Endothelial cell (in vitro differentiated cells): ENCODE data around the gene MLKL. TPM values are rescaled to one million over a fixed set of nuclear protein-coding genes. Genes with fewer than 3 reads are reported as not detected.
A peak's percentile ranks its signal among the peaks of the same experiment; 100 is the strongest.

Source experiments
- DNase-seq: peaks from one replicate; pipeline ENCODE4 v3.0.0; 2021; ENCODE audit warnings: low spot score
- H3K27ac Mint-ChIP-seq: one replicate; pipeline ENCODE4 v1.8.0; 2021; ENCODE audit warnings: mixed read lengths, inconsistent platforms; ENCODE audit not compliant: unreplicated experiment
- H3K27me3 Mint-ChIP-seq: one replicate; pipeline ENCODE4 v1.8.0; 2021; ENCODE audit warnings: mild to moderate bottlenecking, moderate library complexity, mixed read lengths, inconsistent platforms; ENCODE audit not compliant: unreplicated experiment
- H3K36me3 Mint-ChIP-seq: one replicate; pipeline ENCODE4 v1.8.0; 2021; ENCODE audit warnings: mild to moderate bottlenecking, low read depth, mixed read lengths, inconsistent platforms; ENCODE audit not compliant: unreplicated experiment
- H3K4me1 Mint-ChIP-seq: one replicate; pipeline ENCODE4 v1.8.0; 2021; ENCODE audit warnings: mild to moderate bottlenecking, mixed read lengths, inconsistent platforms; ENCODE audit not compliant: unreplicated experiment
- H3K4me3 Mint-ChIP-seq: one replicate; pipeline ENCODE4 v1.8.0; 2021; ENCODE audit warnings: mild to moderate bottlenecking, mixed read lengths, inconsistent platforms; ENCODE audit not compliant: unreplicated experiment
- H3K9me3 Mint-ChIP-seq: one replicate; pipeline ENCODE4 v1.8.0; 2021; ENCODE audit warnings: mixed read lengths, inconsistent platforms; ENCODE audit not compliant: unreplicated experiment
- total RNA-seq: library from RNA; stranded (reverse); fragmentation: NEBNext Ultra II Directional; extraction: Animal tissue kit (Norgen Biotek cat#: 25700); gene quantifications from one replicate; pipeline ENCODE4 v1.2.1, GENCODE V29; 2021; ENCODE audit not compliant: unreplicated experiment
- TF ChIP-seq, protein P1 (sequence below): fragments of 200-600 bp; sonication (generic); IDR thresholded peaks from one replicate; pipeline ENCODE4 v1.5.0; 2021; ENCODE audit warnings: antibody characterized with exemption; ENCODE audit not compliant: unreplicated experiment

The MLKL gene
- total RNA-seq, 1 donor from 2014 or later, result 12.3 TPM

DNA sequence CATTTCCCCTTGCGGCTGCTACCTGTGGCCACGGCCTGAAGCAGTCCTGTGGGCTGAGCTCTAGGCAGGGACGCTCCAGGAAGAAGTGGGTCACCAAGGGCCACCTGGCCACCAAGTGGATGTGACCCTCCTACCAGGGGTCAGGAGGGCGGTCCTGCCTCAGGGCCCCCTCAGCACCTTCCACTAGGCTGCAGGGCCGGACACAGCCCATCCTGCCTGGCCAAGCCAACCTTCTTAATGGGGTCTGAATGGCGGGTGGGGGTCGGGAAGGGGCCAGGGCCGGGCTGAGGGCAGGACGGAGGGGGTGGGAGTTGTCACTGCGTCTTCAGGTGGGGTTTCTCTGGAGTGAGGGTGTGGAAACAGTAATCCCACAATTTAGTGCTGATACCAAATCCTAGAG, 13.2 kb upstream of the MLKL start:
- no peaks in the 10 kb centered on the region for H3K9me3 Mint-ChIP-seq
- TF ChIP-seq, protein P1, sequence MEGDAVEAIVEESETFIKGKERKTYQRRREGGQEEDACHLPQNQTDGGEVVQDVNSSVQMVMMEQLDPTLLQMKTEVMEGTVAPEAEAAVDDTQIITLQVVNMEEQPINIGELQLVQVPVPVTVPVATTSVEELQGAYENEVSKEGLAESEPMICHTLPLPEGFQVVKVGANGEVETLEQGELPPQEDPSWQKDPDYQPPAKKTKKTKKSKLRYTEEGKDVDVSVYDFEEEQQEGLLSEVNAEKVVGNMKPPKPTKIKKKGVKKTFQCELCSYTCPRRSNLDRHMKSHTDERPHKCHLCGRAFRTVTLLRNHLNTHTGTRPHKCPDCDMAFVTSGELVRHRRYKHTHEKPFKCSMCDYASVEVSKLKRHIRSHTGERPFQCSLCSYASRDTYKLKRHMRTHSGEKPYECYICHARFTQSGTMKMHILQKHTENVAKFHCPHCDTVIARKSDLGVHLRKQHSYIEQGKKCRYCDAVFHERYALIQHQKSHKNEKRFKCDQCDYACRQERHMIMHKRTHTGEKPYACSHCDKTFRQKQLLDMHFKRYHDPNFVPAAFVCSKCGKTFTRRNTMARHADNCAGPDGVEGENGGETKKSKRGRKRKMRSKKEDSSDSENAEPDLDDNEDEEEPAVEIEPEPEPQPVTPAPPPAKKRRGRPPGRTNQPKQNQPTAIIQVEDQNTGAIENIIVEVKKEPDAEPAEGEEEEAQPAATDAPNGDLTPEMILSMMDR, result no peak
- no peaks in the 10 kb centered on the region for H3K4me1 Mint-ChIP-seq
- H3K36me3 Mint-ChIP-seq, result no peaks in the 10 kb centered on the region
- H3K4me3 Mint-ChIP-seq, result no peak overlapping the region
- H3K27ac Mint-ChIP-seq, result no peak overlapping the region
- DNase-seq, result no peak
- peaks cover 3% of the 10 kb centered on the region for H3K27me3 Mint-ChIP-seq

DNA sequence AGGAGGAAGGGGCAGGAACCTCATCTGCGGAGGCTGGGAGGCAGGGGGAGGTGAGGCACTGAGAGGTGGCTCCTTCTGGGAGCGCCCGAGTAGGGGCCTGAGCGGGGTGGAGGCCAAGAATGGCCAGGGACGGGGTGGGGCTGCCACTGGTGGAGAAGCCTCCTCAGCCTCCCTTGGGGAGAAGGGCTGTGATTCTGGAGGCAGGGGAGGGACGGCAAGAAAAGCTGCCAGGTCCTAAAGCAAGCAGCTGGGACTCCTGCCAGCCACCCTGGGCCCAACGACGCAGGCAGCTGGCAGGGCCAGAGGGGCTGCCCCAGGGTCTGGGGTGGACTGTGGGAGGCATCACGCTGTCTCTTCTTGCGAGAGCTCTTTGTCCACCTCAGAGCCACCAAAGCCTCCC, 12.7 kb upstream of the MLKL start:
- H3K4me3 Mint-ChIP-seq, result no peak overlapping the region
- no peak overlapping the region for H3K27ac Mint-ChIP-seq
- no peaks in the 10 kb centered on the region for H3K9me3 Mint-ChIP-seq
- DNase-seq, result no peak
- TF ChIP-seq, protein P1, result no peak
- no peaks in the 10 kb centered on the region for H3K36me3 Mint-ChIP-seq
- H3K27me3 Mint-ChIP-seq, result peaks cover 3% of the 10 kb centered on the region
- no peaks in the 10 kb centered on the region for H3K4me1 Mint-ChIP-seq

DNA sequence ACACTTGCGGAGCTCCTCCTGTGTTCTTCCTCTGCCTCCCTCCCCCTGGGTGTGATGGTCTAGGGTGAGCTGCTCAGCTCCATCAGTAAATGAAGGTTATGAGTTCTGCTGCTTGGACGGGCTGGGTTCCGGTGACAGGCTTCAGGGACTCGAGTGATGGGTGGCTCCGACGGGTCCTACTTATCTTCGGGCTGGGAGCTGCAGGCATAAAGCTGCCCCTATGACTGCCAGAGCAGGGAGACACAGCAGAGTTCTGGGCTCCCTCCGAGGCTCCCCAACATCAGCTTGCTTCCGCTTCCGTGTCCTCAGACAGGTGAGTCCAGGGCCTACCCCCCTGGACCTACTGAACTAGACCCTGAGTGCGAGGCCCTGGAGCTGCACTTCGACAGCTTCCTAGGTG, 11.3 kb upstream of the MLKL start:
- Mint-ChIP-seq H3K27ac (no peak overlapping the region), H3K4me1 (no peaks in the 10 kb centered on the region), H3K4me3 (no peak overlapping the region), H3K9me3 (no peaks in the 10 kb centered on the region), H3K36me3 (no peaks in the 10 kb centered on the region), H3K27me3 (peaks cover 3% of the 10 kb centered on the region)
- no peak for DNase-seq
- TF ChIP-seq, protein P1, result no peak

DNA sequence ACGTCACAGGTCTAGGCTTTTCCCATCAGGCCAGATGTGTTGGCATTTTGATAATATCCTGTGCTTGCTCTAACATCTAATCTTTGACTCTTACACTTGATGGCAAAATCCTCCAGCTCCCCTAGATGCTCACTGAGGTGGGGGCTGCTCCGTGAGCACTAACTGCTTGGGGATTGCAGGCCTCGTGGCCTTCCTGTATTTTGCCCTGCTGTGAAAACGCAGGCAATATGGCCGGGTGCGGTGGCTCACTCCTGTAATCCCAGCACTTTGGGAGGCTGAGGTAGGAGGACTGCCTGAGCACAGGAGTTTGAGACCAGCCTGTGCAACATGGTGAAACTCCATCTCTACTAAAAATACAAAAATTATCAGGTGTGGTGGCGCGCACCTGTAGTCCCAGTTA, 9.7 kb upstream of the MLKL start:
- no peak overlapping the region for H3K4me3 Mint-ChIP-seq
- no peak overlapping the region for H3K27ac Mint-ChIP-seq
- no peaks in the 10 kb centered on the region for H3K36me3 Mint-ChIP-seq
- no peaks in the 10 kb centered on the region for H3K4me1 Mint-ChIP-seq
- TF ChIP-seq, protein P1, result no peak
- H3K9me3 Mint-ChIP-seq, result no peaks in the 10 kb centered on the region
- H3K27me3 Mint-ChIP-seq, result peaks cover 3% of the 10 kb centered on the region
- no peak for DNase-seq

DNA sequence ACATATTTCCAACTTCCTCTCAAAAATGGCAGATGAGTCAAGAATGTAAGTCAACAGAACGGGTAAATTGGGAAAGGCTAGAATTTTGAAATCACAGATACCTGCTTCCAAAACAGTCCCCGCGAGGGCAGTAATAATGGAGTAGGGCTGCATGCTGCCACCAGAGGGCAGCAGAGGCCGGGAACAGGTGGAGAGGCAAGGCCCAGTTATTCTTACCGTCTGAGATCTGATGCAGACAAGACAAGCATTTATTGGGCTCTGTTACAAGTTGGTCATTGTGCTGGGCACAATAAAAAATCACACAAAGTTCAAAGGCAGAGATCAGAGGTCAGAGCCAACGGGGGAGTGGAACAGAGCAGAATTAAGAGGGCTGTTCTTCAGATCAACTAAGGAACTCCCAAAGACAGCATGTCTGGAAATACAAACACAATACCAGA, 8.8 kb upstream of the MLKL start:
- H3K27me3 Mint-ChIP-seq, result peaks cover 1% of the 10 kb centered on the region
- H3K9me3 Mint-ChIP-seq, result no peaks in the 10 kb centered on the region
- TF ChIP-seq, protein P1, result peak; percentile 95
- no peak overlapping the region for H3K4me3 Mint-ChIP-seq
- no peaks in the 10 kb centered on the region for H3K4me1 Mint-ChIP-seq
- H3K36me3 Mint-ChIP-seq, result no peaks in the 10 kb centered on the region
- DNase-seq, result peak; percentile 85
- no peak overlapping the region for H3K27ac Mint-ChIP-seq
